IPS DF 4.7 (cell line): ENCODE data around the gene PCDHA10.
"Not testable (repeated sequence)": the region's sequence is repeated elsewhere in the genome, so short reads cannot be mapped to it uniquely, and the experiment has no call there.

Experiments
- DNase-seq: peaks from one replicate; pipeline ENCODE4 v3.0.0-alpha.2; 2013; ENCODE audit warnings: low spot score; ENCODE audit errors: extremely low read depth

Gene PCDHA10

GRCh38 chr5:140840978-140841962 lies 14.4 kb upstream of the PCDHA10 start, which contains the start of gene PCDHA8:
Gene PCDHA8, plus strand, starts transcription at chr5:140841187. Its CDS starts 135 bp downstream, at chr5:140841322.
- no peak for DNase-seq

GRCh38 chr5:140842798-140843733 lies 12.6 kb upstream of the PCDHA10 start:
- DNase-seq: no peak

GRCh38 chr5:140848139-140849102 lies 7.3 kb upstream of the PCDHA10 start, which contains the start of gene PCDHA9:
Gene PCDHA9, plus strand, starts transcription at chr5:140848382. Its CDS starts 114 bp downstream, at chr5:140848496.
- not testable (repeated sequence) for DNase-seq

GRCh38 chr5:140849831-140850634 lies 5.7 kb upstream of the PCDHA10 start:
- DNase-seq: not testable (repeated sequence)

- no peak for DNase-seq
Measured at GRCh38 chr5:140857177-140857986, 1.7 kb downstream of the PCDHA10 start.

- no peak for DNase-seq
Measured at GRCh38 chr5:140857987-140858240, 2.2 kb downstream of the PCDHA10 start.

GRCh38 chr5:140862441-140863295 lies 7.0 kb downstream of the PCDHA10 start:
- no peak for DNase-seq

- no peak for DNase-seq
Measured at GRCh38 chr5:140868721-140869554, 13.2 kb downstream of the PCDHA10 start, which contains the start of gene PCDHA11. Gene PCDHA11, plus strand, starts transcription at chr5:140868957. Its CDS starts 147 bp downstream, at chr5:140869104.

GRCh38 chr5:140869555-140869886 lies 13.8 kb downstream of the PCDHA10 start:
- no peak for DNase-seq

GRCh38 chr5:140870221-140871201 lies 14.8 kb downstream of the PCDHA10 start:
- DNase-seq: no peak

- DNase-seq: no peak
Measured at GRCh38 chr5:140875085-140876065, 19.7 kb downstream of the PCDHA10 start, which contains the start of gene PCDHA12. Gene PCDHA12, plus strand, starts transcription at chr5:140875308. Its CDS starts 165 bp downstream, at chr5:140875473.

- DNase-seq: not testable (repeated sequence)
Measured at GRCh38 chr5:140876541-140877261, 21.0 kb downstream of the PCDHA10 start.

- no peak for DNase-seq
Measured at GRCh38 chr5:140877262-140877581, 21.5 kb downstream of the PCDHA10 start.
